Caco-2 (cell line): ENCODE measurements around the gene CDK14. TPM values are rescaled to one million over a fixed set of nuclear protein-coding genes. Genes with fewer than 3 reads are reported as not detected.
"Not testable (repeated sequence)": the region's sequence is repeated elsewhere in the genome, so short reads cannot be mapped to it uniquely, and the experiment has no call there.

Source experiments
- BruUV-seq: library from RNA; stranded (reverse); fragments of 400-500 nt; replicated peaks from 2 replicates; lab custom pipeline; 2021; lab: Mats Ljungman, UMichigan
- CTCF ChIA-PET: fragments of 300-600 bp; sonication (Branson Sonifier 250); formaldehyde crosslinking; loops from one replicate; lab custom pipeline; 2022; ENCODE audit warnings: antibody characterized with exemption; lab: Charles Lee
- POLR2A ChIA-PET: fragments of 300-600 bp; sonication (Branson Sonifier 250); formaldehyde crosslinking; loops from one replicate; lab custom pipeline; 2022; ENCODE audit warnings: antibody characterized with exemption; lab: Charles Lee
- DNase-seq, 2 experiments: peaks; one replicate each; pipeline versions ENCODE4 v3.0.0 to v3.0.0-alpha.2; 2020 to 2022
- H3K27me3 ChIP-seq: replicated peaks from 2 replicates; pipeline ENCODE4 v1.6.0; 2011; ENCODE audit warnings: low read length; ENCODE audit not compliant: control insufficient read depth, insufficient read depth
- H3K36me3 ChIP-seq: 2 replicates; pipeline ENCODE4 v1.5.1; 2011; ENCODE audit warnings: low read length; ENCODE audit not compliant: control insufficient read depth, insufficient read depth
- H3K4me1 ChIP-seq: fragments of 250-450 bp; sonication (Bioruptor Pico); 2 replicates; pipeline ENCODE4 v1.5.1; 2020; ENCODE audit warnings: mild to moderate bottlenecking
- H3K4me3 ChIP-seq: 2 replicates; pipeline ENCODE4 v1.5.1; 2011; ENCODE audit warnings: low read depth, mild to moderate bottlenecking, control low read depth, low read length
- H3K9me3 ChIP-seq: fragments of 250-450 bp; sonication (Bioruptor Pico); 2 replicates; pipeline ENCODE4 v1.5.1; 2020; ENCODE audit warnings: mild to moderate bottlenecking, moderate library complexity
- H3K27ac Mint-ChIP-seq: one replicate; pipeline ENCODE4 v1.8.0; 2022; ENCODE audit warnings: mixed read lengths; ENCODE audit not compliant: unreplicated experiment
- H3K27me3 Mint-ChIP-seq: one replicate; pipeline ENCODE4 v1.8.0; 2022; ENCODE audit warnings: mixed read lengths; ENCODE audit not compliant: insufficient read depth, unreplicated experiment
- H3K36me3 Mint-ChIP-seq: one replicate; pipeline ENCODE4 v1.8.0; 2022; ENCODE audit warnings: mild to moderate bottlenecking, mixed read lengths; ENCODE audit not compliant: insufficient read depth, unreplicated experiment
- H3K4me1 Mint-ChIP-seq: one replicate; pipeline ENCODE4 v1.8.0; 2022; ENCODE audit warnings: low read depth, mixed read lengths; ENCODE audit not compliant: unreplicated experiment
- H3K4me3 Mint-ChIP-seq: one replicate; pipeline ENCODE4 v1.8.0; 2022; ENCODE audit warnings: mild to moderate bottlenecking, moderate library complexity, mixed read lengths; ENCODE audit not compliant: unreplicated experiment
- H3K9me3 Mint-ChIP-seq: one replicate; pipeline ENCODE4 v1.8.0; 2022; ENCODE audit warnings: mixed read lengths; ENCODE audit not compliant: unreplicated experiment
- CTCF ChIP-seq, 2 experiments: fragments of 200-600 bp in 1 of 2; IDR thresholded peaks; 1 replicate in 1 of 2; 2 replicates in 1 of 2; pipeline versions ENCODE4 v1.5.1 to v1.8.0; 2011 to 2022; ENCODE audit warnings: antibody characterized with exemption in 1 of 2, control low read depth in 1 of 2, inconsistent platforms in 1 of 2, low read depth in 1 of 2, low read length in 1 of 2, mild to moderate bottlenecking in 1 of 2, moderate library complexity in 1 of 2; ENCODE audit not compliant: insufficient read depth in 1 of 2, severe bottlenecking in 1 of 2, unreplicated experiment in 1 of 2
- intact Hi-C: fragments of 100-400 bp; cut with micrococcal nuclease; formaldehyde crosslinking; loops from one replicate; pipeline ENCODE4 v1.10.0; 2022; ENCODE audit not compliant: unreplicated experiment
- total RNA-seq: library from RNA; stranded (reverse); gene quantifications from 2 replicates; pipeline ENCODE4 v1.2.3, GENCODE V29; 2022

Gene CDK14
- total RNA-seq, 1 experiment from 2014 or later, result 18.2 TPM

DNA sequence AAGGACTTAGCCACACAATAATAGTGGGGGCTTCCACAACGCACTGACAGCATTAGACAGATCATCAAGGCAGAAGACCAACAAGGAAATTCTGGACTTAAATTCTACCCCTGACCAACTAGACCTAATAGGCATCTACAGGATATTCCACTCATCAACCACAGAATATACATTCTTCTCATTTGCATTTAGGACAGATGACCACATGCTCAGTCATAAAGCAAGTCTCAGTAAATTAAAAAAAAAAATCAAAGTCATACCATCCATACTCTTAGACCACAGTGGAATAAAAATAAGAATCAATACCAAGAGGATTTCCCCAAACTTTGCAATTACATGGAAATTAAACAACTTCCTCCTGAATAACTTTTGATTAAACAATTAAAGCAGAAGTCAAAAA lies 155.9 kb downstream of the CDK14 start:
- ChIA-PET CTCF (no interaction called here), POLR2A (no interaction called here)
- no peaks in the 10 kb centered on the region for H3K4me1 Mint-ChIP-seq
- no peaks in the 10 kb centered on the region for H3K27me3 ChIP-seq
- intact Hi-C loops, result loop anchor here (5.0 to 10.0 kb wide), 2 partner anchors 35 to 283 kb away; no protein-coding TSS in a partner anchor
- DNase-seq, result no peak
- no peak overlapping the region for H3K4me3 ChIP-seq
- H3K27me3 Mint-ChIP-seq, result no peaks in the 10 kb centered on the region
- H3K4me3 Mint-ChIP-seq, result no peak overlapping the region
- no peaks in the 10 kb centered on the region for H3K36me3 ChIP-seq
- no peak overlapping the region for H3K27ac Mint-ChIP-seq
- peaks cover 6% of the 10 kb centered on the region for H3K36me3 Mint-ChIP-seq
- no peaks in the 10 kb centered on the region for H3K4me1 ChIP-seq
- no peak for TF ChIP-seq CTCF (IDR thresholded peaks at IDR 0.05; ENCODE audit: insufficient read depth in 1 of 2, low read depth in 1 of 2, low read length in 1 of 2, severe bottlenecking in 1 of 2, unreplicated experiment in 1 of 2)
- H3K9me3 ChIP-seq, result no peaks in the 10 kb centered on the region
- no TSS peak for BruUV-seq
- H3K9me3 Mint-ChIP-seq, result no peaks in the 10 kb centered on the region

DNA sequence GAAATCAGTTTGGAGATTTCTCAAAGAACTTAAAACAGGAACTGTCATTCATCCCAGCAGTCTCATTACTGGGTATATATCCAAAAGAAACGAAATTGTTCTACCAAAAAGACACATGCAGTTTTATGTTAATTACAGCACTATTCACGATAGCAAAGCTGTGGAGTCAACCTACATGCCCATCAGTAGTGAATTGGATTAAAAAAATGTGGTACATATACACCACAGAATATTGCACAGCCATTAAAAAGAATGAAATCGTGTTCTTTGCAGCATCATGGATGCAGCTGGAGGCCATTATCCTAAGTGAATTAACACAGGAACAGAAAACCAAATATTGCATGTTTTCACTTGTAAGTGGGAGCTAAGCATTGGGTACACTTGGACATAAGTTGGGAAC lies 158.9 kb downstream of the CDK14 start:
- Histone ChIP-seq H3K4me1 (peaks cover 3% of the 10 kb centered on the region; the same call in 1 of the 2 replicates), H3K36me3 (no peaks in the 10 kb centered on the region), H3K9me3 (no peaks in the 10 kb centered on the region), H3K27me3 (no peaks in the 10 kb centered on the region), H3K4me3 (no peak overlapping the region)
- BruUV-seq, result no TSS peak
- ChIA-PET POLR2A (interaction anchor here (0.6 kb wide), 1 partner anchor 38 kb away, joined by 4 read pairs; no protein-coding TSS in a partner anchor), CTCF (no interaction called here)
- H3K4me3 Mint-ChIP-seq, result no peak overlapping the region
- peaks cover 10% of the 10 kb centered on the region for H3K4me1 Mint-ChIP-seq
- TF ChIP-seq CTCF (IDR thresholded peaks at IDR 0.05; ENCODE audit: insufficient read depth in 1 of 2, low read depth in 1 of 2, low read length in 1 of 2, severe bottlenecking in 1 of 2, unreplicated experiment in 1 of 2), result no peak
- H3K9me3 Mint-ChIP-seq, result no peaks in the 10 kb centered on the region
- DNase-seq, result no peak
- H3K27ac Mint-ChIP-seq, result no peak overlapping the region
- intact Hi-C loops, result loop anchor here (10.0 kb wide), 1 partner anchor 280 kb away; no protein-coding TSS in a partner anchor
- H3K36me3 Mint-ChIP-seq, result no peaks in the 10 kb centered on the region
- no peaks in the 10 kb centered on the region for H3K27me3 Mint-ChIP-seq

DNA sequence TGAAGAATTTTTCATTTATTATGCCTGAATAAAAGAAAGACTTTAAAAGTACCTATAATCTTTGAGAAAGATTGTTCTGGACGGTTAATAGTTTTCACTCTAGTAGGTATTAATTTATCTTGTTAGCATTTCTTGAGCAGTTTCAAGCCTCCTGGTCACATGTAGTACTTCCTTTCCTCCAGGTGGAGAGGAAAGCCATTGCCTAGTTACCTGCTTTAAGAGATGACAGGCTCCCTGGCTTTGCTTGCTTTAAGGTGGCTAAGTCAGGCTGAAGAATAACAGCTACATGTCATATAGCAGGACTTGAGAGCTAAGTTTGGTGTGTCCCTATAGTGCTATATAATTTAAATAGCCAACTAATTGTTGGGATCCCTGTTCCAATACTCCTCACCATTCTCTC lies 160.2 kb downstream of the CDK14 start:
- Histone ChIP-seq H3K4me3 (no peak overlapping the region), H3K4me1 (peaks cover 3% of the 10 kb centered on the region; the same call in 1 of the 2 replicates), H3K36me3 (no peaks in the 10 kb centered on the region), H3K9me3 (no peaks in the 10 kb centered on the region), H3K27me3 (no peaks in the 10 kb centered on the region)
- no peaks in the 10 kb centered on the region for H3K27me3 Mint-ChIP-seq
- peaks cover 10% of the 10 kb centered on the region for H3K4me1 Mint-ChIP-seq
- H3K27ac Mint-ChIP-seq, result no peak overlapping the region
- H3K36me3 Mint-ChIP-seq, result no peaks in the 10 kb centered on the region
- BruUV-seq, result no TSS peak
- no peak for TF ChIP-seq CTCF (IDR thresholded peaks at IDR 0.05; ENCODE audit: insufficient read depth in 1 of 2, low read depth in 1 of 2, low read length in 1 of 2, severe bottlenecking in 1 of 2, unreplicated experiment in 1 of 2)
- DNase-seq, result no peak
- POLR2A ChIA-PET, result no interaction called here
- intact Hi-C loops, result loop anchor here (10.0 kb wide), 1 partner anchor 278 kb away; no protein-coding TSS in a partner anchor
- CTCF ChIA-PET, result no interaction called here
- no peaks in the 10 kb centered on the region for H3K9me3 Mint-ChIP-seq
- no peak overlapping the region for H3K4me3 Mint-ChIP-seq

GRCh38 chr7:90757565-90757950 lies 161.4 kb downstream of the CDK14 start:
- H3K27me3 ChIP-seq, H3K4me1 ChIP-seq, H3K36me3 ChIP-seq, H3K4me3 ChIP-seq, H3K9me3 Mint-ChIP-seq, POLR2A ChIA-PET, DNase-seq, H3K9me3 ChIP-seq, H3K36me3 Mint-ChIP-seq, H3K27me3 Mint-ChIP-seq, H3K27ac Mint-ChIP-seq, H3K4me1 Mint-ChIP-seq, CTCF ChIA-PET, BruUV-seq, H3K4me3 Mint-ChIP-seq: not testable (repeated sequence)
- intact Hi-C loops, result loop anchor here (10.0 kb wide), 1 partner anchor 277 kb away; no protein-coding TSS in a partner anchor
